HG02870 (cell line): ENCODE results near the gene CCL8.
"Not testable (repeated sequence)": the region's sequence is repeated elsewhere in the genome, so short reads cannot be mapped to it uniquely, and the experiment has no call there.

Source experiments
- ATAC-seq: cut with Tn5 transposase; IDR thresholded peaks from one replicate; pipeline ENCODE4 v1.9.1; 2021; ENCODE audit warnings: mild to moderate bottlenecking, moderate library complexity; ENCODE audit not compliant: unreplicated experiment

The CCL8 gene

DNA sequence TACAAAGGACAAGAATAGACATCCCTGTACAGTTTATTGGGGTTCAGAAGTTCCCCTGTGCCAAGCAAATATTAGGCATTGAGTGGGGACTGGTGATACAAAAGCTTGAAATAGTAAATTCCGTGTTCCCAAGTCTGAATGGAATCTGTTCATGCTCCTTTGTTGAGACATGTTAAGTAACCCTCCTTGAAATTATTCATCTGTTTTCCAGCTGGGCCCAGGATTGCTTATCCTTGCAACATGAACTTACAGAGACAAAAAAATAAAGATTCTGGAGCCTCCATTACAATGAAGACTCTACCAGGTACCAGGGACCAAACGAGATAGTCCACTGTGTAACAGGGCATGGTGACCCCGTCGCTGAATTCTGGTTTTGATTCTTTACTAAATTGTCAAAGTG, 6.1 kb upstream of the CCL8 start:
- ATAC-seq, result no peak

- no peak for ATAC-seq
Observed at GRCh38 chr17:34314279-34314678, 5.0 kb upstream of the CCL8 start.

- no peak for ATAC-seq
Observed at GRCh38 chr17:34318474-34318873, 761 bp upstream of the CCL8 start.

GRCh38 chr17:34321964-34322363, 2.7 kb downstream of the CCL8 start:
- no peak for ATAC-seq

GRCh38 chr17:34327580-34327979, 8.3 kb downstream of the CCL8 start:
- not testable (repeated sequence) for ATAC-seq

DNA sequence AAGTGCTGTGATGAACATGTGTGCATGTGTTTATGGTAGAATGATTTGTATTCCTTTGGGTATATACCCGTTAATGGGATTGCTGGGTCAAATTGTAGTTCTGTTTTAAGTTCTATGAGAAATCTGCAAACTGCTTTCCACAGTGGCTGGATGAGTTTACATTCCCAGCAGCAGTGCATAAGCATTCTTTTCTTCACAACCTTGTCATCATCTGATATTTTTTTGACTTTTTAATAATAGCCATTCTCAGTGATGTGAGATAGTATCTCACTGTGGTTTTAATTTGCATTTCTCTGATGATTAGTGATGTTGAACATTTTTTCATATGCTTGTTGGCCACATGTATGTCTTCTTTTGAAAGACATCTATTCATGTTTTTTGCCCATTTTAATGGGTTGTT, 18.5 kb downstream of the CCL8 start:
- ATAC-seq, result no peak

GRCh38 chr17:34339138-34339770, 20.0 kb downstream of the CCL8 start:
- ATAC-seq, result no peak

DNA sequence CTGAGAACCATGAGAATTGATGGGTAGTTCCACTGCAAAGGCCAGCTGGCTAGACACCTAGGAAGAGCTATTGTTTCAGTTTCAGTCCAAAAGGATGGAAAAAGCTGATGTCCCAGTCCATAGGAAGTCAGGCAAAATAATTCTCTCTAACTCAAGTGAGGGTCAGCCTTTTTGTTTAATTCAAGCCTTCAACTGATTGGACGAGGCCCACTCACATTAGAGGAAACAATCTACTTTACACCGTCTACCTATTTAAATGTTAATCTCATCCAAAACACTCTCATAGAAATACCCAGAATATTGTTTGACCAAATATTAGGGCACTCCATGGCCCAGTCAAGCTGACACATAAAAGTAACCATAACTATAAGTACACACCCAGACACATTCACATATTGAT, 22.7 kb downstream of the CCL8 start:
- ATAC-seq, result no peak

- no peak for ATAC-seq
Observed at GRCh38 chr17:34347063-34347462, 27.8 kb downstream of the CCL8 start.

GRCh38 chr17:34349751-34350150, 30.5 kb downstream of the CCL8 start:
- no peak for ATAC-seq

DNA sequence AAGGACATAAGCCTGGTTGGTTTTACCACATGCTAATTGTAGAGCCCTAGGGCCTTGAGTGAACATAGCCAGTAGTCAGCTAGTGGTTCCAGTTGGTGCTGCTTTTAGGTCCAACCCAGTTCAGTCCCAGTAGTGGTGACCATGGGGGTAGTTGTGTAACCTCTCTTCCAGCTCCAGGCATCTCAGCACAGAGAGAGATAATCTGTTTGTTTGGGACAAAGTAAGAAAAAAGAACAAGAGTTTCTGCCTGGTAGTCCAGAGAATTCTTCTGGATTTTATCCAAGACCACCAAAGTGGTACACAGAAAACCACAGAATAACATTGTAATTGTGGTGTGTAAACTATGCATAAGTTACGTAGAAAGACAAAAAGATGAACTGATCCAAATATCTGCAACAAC, 31.9 kb downstream of the CCL8 start:
- ATAC-seq, result no peak

DNA sequence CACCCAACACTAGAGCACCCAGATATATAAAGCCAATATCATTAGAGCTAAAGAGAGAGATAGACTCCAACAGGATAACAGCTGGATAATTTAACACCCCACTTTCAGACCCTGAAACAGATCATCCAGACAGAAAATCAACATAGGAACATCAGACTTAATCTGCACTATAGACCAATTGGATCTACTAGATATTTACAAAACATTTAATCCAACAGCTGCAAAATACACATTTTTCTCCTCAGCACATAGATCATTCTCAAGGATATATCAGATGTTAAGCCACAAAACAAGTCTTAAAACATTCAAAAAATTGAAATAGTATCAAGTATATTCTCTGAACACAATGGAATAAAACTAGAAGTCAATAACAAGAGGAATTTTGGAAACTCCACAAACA, 33.0 kb downstream of the CCL8 start:
- no peak for ATAC-seq

GRCh38 chr17:34354637-34355036, 35.4 kb downstream of the CCL8 start:
- no peak for ATAC-seq

DNA sequence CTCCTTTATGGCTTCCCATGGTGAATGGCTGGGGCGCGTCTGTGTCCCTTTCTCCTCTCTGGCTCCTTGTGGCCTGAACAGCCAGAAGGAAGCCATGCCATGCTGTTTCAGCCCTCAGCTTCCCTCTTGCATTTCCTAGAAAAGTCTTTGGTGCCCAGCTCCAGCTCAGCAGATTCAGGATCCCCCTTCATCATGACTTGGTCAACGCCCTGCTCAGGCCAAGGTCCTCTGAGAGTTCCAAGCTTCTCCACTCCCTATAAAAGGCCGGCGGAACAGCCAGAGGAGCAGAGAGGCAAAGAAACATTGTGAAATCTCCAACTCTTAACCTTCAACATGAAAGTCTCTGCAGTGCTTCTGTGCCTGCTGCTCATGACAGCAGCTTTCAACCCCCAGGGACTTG, 37.0 kb downstream of the CCL8 start, which contains the start of gene CCL13:
Gene CCL13, plus strand, starts transcription at position 287 of the 400 bp plus-strand sequence. Its CDS starts 47 bp downstream, at position 334.
- no peak for ATAC-seq

- no peak for ATAC-seq
Observed at GRCh38 chr17:34357398-34357797, 38.2 kb downstream of the CCL8 start.

GRCh38 chr17:34358631-34359030, 39.4 kb downstream of the CCL8 start:
- no peak for ATAC-seq

DNA sequence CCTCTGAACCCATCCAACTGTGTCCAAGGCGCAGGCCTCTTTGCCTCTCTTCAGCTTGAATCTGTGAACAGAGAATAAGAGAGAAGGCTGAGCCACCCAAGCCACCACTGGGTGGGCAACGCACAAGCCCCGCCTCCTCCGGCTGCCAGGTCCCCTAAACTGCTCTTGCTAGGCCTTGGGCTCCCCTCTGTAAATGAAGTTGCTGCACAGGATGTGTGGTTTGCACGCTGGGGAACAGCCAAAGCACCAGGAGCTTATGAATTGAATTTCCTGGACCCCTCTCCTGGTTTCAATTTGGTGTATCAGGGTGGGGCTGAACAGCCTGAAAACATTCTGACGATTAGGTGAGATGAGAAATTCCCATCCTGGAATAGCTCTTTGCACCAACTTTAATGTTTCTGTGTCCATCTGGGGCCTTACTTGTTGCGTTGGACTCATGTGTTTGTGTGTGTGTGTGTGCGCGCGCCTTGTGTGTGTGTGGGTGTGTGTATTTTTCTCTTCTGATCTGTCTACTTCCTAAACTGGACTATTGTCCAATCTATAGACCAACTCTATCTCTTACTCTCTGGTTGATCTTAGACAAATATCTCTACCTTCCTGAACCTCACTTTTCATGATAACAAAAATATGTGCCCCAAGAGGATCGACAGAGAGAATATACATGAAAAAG, 41.5 kb downstream of the CCL8 start:
- no peak for ATAC-seq

DNA sequence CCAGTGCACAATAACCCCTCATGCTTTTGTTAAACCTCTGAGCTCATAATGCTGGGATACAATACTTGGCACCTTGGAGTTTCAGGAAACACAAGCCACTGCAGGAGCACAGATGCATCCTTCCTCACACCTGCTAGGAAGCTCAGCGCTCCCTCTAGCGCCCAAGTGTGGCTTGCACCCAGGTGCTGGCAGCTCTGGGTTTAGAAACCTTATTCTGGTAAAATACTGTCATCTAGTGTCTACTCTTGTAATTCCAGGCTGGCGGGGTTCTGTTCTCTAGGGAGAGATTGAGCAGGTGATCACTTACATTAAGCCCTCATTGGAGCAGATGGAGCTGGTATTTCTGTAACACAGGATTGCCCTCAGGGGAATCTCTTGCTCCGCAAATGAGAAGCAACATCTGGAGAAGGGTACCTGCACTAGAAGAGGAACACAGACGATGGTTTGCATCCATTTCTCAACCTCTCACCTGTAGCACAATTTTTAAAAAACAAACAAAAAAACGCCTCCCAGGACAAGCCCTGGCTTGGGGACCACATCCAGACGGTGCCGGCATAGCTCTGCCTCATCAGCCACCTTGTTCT, 42.3 kb downstream of the CCL8 start:
- no peak for ATAC-seq

DNA sequence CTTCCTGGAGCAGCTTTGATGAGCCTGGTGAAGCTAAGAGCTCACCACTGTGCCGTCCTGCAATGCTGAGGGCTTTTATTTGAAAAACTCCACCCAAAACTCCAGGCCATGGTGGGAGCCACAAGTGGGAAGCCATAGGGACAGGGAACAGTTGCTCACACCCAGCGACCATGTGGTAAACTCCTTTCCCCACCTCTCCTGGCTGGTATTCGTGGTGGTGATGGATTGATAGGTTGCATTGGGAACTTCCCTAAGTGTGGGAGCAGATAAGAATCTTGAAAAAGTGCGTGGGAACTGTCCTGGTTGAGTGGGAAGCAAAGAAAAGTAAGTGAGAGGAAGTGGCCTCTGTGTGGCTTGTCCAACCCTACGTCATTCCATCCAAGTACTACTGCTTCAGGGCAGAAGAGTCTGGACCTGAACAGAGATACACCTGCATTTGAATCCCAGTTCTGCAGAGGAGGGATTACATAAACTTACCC, 44.0 kb downstream of the CCL8 start, which contains the start of gene CCL1:
Gene CCL1, minus strand, starts transcription at position 51 of the 479 bp plus-strand sequence. CDS start 72 bp downstream, outside the sequence.
- no peak for ATAC-seq

GRCh38 chr17:34364751-34365150, 45.5 kb downstream of the CCL8 start:
- no peak for ATAC-seq

- ATAC-seq, result no peak
Observed at GRCh38 chr17:34365340-34365739, 46.1 kb downstream of the CCL8 start.

DNA sequence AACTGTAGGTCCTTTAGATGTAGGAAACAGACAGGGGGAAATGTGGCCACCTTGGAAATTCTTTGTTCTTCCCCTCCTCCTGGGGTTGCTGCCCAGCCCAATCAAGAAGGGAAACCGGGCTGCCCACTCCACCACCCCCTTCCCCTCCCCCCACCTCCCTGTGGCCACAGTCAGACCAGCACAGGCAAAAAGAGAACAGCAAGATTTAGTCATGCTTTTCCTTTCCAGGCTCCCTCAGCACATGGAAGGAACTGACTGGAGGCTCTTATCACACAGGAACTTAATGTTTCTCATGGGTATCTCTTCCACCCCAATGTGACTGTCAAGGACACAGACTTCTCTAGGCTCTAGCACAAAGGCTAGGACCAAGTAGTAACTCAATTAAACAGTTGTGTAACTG, 46.8 kb downstream of the CCL8 start:
- ATAC-seq, result no peak
